GM12892 (cell line): ENCODE results near the gene RIC1.

Experiments
- DNase-seq: peaks from one replicate; pipeline ENCODE4 v3.0.0; 2011; ENCODE audit not compliant: insufficient read length
- FAIRE-seq: peaks from 2 replicates; lab custom pipeline; 2011; peaks lifted over from hg19 to GRCh38; lab: Jason Lieb, UNC
- POLR2A ChIP-seq: IDR thresholded peaks from 2 replicates; pipeline ENCODE4 v1.6.1; 2011; ENCODE audit warnings: low read depth, low read length, control low read depth
- POLR2AphosphoS5 ChIP-seq: IDR thresholded peaks from 2 replicates; pipeline ENCODE4 v1.6.1; 2011; ENCODE audit warnings: low read depth, low read length, control low read depth
- TAF1 ChIP-seq: IDR thresholded peaks from 2 replicates; pipeline ENCODE4 v1.6.1; 2011; ENCODE audit warnings: low read depth, mild to moderate bottlenecking, control low read depth, low read length, borderline replicate concordance

RIC1 gene

GRCh38 chr9:5818424-5819142 lies 189.7 kb downstream of the RIC1 start:
- FAIRE-seq = no peak

GRCh38 chr9:5819174-5819573 lies 190.3 kb downstream of the RIC1 start:
- DNase-seq (no peak), FAIRE-seq (no peak)
- TF ChIP-seq TAF1 (no peak), POLR2A (no peak)

More at GRCh38 chr9:5818424-5819142, 189.7 kb downstream of the RIC1 start:
- no peak for TF ChIP-seq POLR2A
- no peak for TF ChIP-seq POLR2AphosphoS5
- no peak for TF ChIP-seq TAF1
- DNase-seq = no peak

GRCh38 chr9:5820425-5820824 lies 191.5 kb downstream of the RIC1 start:
- DNase-seq = no peak
- no peak for FAIRE-seq
- TF ChIP-seq POLR2A (no peak), TAF1 (no peak), POLR2AphosphoS5 (no peak)

GRCh38 chr9:5825223-5825622 lies 196.3 kb downstream of the RIC1 start:
- DNase-seq = no peak
- TF ChIP-seq POLR2A (no peak), TAF1 (no peak)
- FAIRE-seq = no peak
